Measurements from ENCODE around the gene FERD3L.
A peak's percentile ranks its signal among the peaks of the same experiment; 100 is the strongest.
"Not testable (repeated sequence)": the region's sequence is repeated elsewhere in the genome, so short reads cannot be mapped to it uniquely, and the experiment has no call there.

The FERD3L gene, protein sequence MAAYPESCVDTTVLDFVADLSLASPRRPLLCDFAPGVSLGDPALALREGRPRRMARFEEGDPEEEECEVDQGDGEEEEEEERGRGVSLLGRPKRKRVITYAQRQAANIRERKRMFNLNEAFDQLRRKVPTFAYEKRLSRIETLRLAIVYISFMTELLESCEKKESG

DNA sequence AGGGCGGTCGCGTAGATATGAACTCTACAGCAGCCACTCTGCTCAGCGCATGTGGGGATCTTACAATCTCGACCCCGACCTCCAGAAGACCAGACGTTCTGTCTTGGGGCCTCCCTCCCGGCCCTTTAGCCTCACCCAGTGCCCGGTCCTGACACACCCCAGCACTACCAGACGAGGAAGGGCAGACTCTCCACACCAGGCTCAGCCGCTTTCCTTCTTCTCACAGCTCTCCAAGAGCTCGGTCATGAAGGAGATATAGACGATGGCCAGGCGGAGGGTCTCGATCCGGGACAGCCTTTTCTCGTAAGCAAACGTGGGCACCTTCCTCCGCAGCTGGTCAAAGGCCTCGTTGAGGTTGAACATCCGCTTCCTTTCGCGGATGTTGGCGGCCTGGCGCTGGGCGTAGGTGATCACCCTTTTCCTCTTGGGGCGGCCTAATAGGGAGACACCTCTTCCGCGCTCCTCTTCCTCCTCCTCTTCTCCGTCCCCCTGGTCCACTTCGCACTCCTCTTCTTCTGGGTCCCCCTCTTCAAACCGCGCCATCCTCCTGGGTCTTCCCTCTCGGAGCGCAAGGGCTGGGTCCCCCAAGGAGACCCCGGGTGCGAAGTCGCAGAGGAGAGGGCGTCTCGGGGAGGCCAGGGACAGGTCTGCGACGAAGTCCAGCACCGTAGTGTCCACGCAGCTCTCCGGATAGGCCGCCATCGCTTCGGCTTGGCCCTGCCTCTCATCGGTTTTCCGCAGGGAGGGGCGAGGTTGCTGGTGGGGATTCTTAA, at the start of gene FERD3L:
TSS of gene FERD3L (minus strand) at position 761 of the 773 bp plus-strand sequence. CDS start at position 702, 59 bp downstream.
- DNase-seq (ENCODE audit: low read depth, low spot score) = no peak

DNA sequence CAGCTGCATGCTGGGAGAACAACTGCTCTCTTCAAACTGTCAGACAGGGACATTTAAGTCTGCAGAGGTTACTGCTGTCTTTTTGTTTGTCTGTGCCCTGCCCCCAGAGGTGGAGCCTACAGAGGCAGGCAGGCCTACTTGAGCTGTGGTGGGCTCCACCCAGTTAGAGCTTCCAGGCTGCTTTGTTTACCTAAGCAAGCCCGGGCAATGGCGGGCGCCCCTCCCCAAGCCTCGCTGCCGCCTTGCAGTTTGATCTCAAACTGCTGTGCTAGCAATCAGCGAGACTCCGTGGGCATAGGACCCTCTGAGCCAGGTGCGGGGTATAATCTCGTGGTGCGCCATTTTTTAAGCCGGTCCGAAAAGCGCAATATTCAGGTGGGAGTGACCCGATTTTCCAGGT, 49.2 kb upstream of the FERD3L start:
- DNase-seq (ENCODE audit: low read depth, low spot score) = not testable (repeated sequence)

DNA sequence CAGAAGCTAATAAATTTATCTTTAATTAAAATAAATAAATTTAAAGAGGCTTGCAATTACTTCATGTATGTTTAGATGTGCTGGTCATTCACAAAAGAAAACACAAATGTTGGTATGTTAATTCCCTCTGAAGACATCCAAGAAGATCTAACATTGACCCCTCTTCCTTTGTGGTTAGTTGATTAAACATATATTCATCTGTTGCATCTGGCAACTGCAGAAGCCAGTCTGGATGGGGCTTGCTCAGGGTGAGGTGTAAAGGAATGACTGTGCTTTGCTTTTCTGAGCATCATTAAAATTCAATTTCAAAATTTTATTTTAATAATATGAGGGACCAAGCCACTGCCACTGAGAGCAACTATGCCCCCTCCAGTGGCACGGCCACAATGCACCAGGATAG, 36.4 kb upstream of the FERD3L start:
- DNase-seq (ENCODE audit: low read depth, low spot score) = no peak

DNA sequence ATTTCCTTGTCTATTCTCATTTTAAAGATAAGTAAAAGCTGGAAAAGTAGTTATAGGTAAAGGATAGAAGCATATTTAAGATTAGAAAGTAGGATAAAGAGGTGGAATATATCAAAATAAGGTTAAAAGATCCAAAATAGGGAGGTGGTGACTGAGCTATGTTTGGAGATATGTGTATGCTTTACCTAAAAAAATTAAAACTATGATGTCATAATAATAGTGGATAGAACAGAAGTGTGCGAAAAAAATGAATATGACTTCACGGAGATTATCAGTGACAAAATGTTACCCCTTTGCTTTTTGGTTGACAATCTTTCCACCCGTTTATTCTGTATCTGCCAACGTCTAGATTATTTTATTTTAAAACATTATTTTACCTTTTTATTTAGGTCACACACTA, 33.4 kb upstream of the FERD3L start:
- DNase-seq (ENCODE audit: low read depth, low spot score) = no peak

DNA sequence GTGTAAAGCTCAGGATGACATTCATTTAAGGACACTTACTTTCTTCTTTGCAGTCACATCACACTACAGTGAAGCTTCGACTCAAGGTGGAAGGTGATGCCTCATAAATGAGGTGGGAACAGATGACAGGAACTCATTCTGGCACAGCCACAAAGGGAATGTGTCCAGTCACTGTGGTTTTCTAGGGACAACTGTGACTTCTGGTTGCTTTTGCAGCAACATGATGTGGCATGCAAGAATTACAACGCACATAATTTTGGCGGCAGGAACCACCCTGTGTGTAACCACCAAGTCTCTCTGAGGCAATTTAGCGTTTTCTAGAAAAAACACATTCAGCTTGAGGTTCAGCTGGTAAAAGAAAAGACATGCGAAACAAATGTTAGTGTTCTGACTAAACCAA, 32.0 kb upstream of the FERD3L start:
- no peak for DNase-seq (ENCODE audit: low read depth, low spot score)

DNA sequence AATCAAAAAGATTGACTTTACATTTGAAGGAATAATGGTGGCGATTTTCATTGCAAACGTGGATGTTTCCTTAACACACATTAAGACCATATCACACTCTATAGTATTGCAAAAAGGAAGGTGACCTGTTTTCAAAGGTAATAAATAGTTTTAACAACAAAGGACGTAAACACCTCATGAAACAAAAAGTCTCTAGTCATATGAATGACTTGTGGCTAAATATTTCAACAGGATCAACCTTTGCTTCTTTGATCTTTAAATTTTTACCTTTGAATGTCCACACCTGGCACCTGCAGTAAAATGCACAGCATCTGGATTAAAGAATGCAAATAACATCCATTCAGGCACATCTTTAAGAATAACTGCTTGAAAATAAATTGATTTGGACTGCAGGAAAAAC, 30.0 kb upstream of the FERD3L start:
- no peak for DNase-seq (ENCODE audit: low read depth, low spot score)

DNA sequence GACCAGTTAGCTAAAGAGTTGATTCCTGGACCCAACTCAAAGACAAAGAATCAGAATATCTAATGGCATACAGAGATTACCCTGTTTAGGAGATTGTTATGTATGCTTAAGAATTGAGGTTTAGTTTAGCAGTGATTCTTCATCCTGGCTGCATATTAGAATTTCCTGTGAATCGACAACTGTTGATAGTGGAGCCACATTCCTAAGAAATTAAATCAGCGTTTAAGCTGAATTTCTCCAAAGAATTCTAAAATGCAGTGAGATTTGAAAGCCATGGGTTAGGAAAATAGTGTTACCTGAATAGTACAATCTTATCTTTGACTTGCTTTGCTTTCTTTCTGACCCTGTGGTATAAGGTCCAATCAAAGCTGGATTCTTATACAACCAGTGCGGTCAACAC, 16.4 kb upstream of the FERD3L start:
- no peak for DNase-seq (ENCODE audit: low read depth, low spot score)

DNA sequence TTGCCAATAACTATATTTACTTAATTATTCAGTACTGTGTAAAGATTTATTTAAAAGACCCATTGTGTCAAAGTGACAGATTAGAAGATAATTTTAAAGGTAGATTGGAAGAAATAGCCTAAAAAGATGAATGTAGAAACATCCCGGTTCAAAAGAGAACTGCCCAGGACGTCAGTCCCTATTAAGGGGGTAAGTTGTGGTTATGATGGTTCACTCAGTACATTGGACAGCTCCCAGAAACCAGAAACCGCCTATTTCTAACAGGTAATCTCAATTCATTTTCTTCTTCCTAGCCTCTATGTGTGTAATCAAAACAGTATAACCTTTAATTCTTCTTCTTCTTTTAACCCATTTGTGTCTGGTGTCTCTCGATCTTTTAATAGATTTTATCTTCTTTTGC, 1.5 kb upstream of the FERD3L start:
- no peak for DNase-seq (ENCODE audit: low read depth, low spot score)

DNA sequence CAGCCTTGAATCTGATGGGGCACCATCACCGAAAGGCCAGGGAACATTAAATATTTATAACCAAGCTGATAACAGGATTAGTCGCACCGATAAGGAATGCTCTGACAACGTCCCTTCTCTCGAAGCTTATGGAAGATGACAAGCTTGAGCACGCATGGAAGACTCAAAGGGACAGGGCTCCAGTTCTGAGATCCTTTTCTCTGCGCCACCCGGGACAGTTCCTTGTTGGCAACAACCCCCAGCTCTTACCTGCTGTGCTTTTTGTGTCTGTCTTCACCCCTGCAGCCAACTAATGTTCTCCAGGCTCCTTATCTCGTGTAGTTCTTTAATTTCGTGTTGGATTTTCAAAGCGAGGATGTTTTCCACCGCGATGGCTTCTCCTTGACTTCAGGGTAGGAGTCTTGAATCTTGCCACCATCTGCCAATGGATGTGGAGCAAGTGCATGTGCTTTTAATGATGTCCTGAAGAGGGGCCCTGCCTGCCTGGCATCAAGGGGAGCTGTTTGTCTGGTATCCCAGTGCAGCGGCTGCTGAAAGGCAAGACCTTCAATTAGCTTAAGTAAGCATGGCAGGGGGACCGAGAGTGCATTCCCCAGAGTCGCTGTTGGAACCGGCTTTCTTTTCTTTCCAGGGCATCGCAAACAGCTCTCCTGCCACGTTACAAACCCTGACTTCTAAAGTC, 354 bp upstream of the FERD3L start:
- peak; percentile 52 for DNase-seq (ENCODE audit: low read depth, low spot score)

DNA sequence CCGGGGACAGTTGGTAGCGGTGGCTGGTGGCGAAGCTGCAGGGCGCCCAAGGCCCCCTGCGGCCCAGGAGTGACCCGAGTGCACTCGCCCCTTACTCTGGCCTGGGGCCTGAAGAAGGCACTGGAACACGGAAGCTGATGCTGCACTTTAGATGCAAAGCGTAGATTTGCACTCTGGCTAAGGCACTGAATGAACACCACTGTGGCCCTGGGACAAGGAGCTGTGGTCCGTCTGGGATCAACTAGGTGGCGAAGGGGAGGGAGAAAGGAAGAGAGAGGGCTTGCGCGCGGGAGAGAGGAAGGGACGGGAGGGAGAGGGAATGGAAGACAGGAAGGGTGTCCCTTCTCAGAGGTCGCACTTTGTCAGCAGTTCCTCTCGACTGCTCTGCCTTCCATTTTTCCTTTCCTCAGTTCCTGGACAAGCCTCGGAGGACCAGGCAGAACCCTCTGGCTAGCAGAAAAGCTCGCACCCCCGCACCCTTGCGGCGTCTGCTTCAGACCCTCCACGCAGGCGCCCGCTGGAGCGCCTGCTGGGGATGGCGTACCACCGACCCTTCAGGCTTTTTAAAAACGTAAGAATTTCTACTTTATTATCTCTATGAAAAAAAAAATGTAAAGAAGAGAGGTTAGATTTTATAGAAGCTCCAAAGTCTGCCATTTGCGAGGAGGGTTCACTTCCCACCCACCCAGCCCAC, 1.2 kb downstream of the FERD3L start:
- no peak for DNase-seq (ENCODE audit: low read depth, low spot score)

DNA sequence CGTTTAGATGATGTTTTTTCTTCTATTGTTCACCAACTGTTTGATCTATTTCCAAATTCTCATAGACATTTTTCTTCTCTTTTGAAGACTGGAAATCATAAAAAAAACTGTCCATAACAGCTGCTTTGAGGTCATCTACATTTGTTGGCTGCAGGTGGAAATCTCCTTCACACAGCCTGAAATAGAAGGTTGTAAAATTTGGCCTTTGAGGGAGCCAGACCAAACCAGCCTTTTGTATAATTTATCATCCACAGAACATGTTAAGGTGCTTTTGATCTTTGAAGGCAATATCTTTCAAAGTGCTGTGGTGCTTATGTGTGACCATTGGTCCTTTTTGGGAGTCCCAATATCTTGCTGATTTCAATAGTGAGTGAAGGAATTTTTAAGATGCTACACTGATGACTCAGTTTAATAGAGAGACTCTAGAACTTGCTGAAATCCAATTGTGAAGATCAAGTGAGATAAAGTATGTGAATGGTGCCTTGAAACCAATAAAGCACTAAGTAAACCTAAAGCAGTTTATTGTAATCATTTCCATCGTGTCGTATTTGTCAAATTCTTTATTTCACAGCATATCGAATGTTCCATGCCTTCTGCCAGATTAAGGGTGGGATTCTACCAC, 5.4 kb downstream of the FERD3L start:
- DNase-seq (ENCODE audit: low read depth, low spot score) = no peak

DNA sequence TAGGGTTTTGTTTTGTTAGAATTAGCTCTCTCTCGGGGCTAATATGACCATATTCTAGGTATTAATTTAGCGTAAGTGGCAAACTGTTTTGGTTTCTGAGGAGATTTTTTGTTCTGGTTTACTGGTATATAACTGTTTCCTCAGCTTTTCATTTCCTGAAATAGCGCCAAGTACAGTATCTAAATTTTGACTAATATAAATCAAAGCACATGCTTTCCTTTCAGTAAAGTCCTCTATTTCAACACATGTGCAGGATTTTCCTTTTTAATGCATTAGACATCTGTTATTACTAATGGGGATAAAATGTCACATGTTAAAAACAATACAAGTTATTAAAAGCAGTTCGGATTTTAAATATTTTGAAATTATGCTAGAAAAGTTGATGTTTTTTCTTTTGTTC, 11.3 kb downstream of the FERD3L start:
- DNase-seq (ENCODE audit: low read depth, low spot score) = no peak

DNA sequence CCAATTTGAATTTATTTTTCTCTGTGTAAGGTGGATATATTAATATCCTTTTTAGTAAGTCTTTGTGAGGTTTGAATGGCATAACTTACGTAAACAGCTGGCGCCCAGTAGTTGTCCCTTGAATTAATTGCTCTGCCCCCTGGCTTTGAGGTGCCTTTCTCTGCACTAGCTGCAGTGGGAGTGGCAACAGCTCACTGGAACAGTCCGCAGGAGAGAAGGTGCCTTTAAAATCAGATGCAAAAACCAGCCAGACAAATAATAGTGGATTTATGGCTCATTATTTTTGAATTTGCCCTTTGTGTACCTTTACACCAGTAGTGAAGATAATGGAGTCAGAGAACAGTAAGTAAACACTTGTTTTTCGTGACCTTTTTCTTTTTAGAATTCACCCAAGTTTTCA, 11.8 kb downstream of the FERD3L start:
- no peak for DNase-seq (ENCODE audit: low read depth, low spot score)

DNA sequence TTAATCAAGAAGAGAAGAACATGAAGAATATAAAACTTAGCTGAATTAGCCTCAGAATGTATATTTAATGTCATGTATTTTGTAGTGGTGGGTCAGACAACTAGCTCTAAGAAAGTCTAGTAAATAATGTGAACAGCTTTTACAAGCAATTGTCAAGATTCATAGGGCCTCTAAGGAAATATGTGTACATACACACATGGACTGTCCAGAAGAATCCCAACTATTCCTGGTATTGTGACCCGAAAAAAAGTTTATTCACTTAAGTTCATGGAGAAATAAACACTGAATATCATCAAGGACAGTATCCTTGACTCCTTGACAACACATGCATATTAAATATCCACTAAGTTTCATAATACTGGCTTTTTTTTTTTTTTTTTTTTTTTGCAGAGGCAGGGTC, 16.4 kb downstream of the FERD3L start:
- DNase-seq (ENCODE audit: low read depth, low spot score) = no peak

DNA sequence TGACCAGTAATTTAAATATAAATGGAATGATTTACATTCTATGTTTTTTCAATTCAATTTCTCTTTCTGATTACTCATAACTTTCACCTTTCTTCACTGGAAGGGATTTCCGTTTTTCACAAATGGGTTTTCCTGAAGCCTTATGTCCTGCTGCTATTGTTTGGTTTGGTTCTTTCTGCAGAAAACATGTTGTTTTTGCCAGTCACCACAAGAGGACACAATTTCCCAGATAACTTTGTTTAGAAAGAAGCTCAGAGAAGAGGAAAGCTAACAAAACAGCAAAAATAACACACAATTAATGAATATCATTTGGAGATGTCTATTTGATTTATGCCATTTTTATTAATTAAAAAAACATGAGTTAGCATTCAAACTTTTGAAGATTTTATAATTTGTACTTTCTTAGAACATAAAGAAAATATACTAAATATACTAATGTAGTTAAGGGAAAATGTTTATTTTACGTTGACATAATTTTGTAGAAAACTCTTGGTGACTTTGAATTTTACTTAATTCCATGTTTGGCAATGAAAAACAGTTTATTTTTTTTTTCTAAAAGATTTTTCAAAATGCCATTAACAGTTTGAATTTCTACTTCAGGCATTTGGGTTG, 23.1 kb downstream of the FERD3L start:
- DNase-seq (ENCODE audit: low read depth, low spot score) = no peak

DNA sequence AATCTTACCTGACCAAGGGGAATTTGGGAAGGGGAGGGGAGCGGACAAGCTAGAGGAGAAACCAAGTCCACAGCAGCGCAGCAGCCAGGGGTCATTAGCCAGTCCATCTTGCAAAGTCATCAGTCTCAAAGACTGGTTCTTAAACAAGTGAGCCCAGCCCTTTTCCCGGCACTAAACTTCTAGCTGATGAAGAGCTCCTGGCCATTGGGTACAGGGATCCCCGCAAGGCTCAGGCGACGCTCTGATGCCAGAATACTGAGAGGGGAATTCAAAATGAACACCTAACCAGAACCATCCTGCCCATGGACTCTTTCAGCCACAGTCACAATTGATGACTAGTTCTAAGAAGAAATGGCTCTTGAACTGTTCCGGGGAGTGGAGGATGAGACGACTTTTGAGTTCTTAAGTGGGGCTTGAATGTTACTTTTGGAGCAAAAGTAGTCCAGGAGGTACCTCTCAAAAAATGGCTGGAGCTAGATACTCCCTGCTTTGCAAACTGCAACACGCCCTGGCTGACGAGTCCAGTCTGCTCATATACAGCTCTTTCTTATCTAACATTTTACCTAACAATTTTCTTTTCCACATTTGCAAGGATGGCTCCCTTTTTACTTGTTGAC, 25.2 kb downstream of the FERD3L start:
- DNase-seq (ENCODE audit: low read depth, low spot score) = no peak

DNA sequence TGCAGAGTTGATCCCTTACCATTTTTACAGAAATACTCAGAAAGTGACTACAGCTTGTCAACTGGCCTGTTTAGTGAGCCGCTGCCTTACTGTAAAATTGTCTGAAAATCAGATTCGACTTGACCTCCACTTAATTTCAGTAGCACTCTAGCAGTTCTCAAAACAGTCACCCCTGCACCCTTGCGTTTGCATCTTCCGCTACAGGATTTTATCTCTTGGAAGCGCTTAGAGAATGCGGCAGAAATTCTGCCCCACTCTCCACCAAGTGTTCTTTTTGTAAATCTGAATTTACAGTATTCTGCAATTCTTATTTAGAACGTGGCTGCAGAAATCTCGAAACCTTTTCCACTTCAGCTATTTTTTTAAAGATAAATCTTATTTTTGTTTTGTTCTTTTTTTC, 25.8 kb downstream of the FERD3L start:
- no peak for DNase-seq (ENCODE audit: low read depth, low spot score)

DNA sequence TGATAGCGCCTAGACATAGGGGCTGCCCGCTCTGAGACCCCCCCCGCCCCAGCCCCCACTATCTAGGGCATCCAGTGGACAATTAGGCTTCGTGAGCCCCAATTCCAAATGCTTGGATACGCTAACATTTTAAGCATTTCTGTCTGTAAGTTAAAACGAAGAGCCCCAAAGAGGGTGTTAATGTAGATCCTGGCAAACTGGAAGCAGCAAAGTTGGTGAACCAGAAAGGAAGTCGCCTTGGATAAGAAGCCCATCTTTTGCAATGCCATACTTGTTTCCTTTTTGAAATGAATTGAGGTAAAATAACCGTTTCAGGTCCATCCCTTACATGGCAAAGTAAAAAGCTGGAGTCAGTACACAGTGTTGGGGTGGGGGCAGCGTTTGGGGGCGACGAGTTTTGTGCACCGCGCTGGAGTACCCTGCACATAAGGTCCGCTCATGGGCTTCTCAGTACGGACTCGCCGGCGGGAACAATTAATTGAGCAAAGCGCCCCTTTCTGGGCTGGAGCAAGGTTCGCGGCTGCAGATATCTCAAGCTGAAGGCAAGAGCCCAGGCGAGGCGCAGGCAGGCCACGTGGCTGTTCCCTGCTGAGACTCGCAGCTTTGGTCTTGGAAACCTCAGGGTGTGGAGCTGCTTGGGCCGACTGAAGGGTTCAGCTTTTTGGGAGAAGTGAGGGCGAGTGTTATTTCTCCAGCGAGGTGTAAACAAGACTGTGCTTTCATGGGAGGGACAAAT, 26.4 kb downstream of the FERD3L start:
- no peak for DNase-seq (ENCODE audit: low read depth, low spot score)

DNA sequence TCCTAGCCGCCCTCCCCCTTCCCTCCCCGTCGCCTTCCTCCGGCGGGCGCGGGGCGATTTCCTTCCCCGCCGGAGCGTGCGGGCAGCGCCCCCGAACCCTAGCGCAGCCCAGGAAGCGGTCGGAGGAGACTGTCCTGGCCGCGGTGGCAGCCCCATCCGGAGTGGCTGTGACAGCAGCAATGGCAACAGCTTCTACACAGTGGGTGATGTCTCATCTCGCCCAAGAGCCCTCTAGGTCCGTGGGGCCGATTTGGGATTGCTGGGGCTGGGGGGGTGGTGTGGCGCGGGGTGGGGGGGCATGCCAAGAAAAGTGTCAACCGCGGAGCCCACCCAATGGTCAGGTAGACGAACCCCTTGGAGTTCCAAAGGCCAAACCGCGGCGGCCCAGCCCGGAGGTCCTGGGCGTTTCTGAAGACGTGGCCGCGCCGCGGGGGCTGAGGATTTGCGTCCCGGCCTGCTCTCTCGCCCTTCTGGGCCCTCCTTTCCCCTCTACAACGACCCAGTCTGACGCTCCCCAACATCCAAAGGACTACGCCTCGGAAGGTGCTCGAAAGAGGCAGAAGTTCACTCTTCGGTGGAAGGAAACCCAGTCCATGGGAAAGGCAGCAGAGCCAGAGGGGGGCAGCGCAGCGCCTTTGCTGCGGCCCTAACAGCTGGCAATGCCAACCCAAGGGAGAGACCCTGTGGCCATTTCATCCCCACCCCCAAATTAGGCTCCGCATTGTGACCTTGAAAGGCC, 27.2 kb downstream of the FERD3L start:
- no peak for DNase-seq (ENCODE audit: low read depth, low spot score)
